ENCODE data around the gene SPOPL. TPM values are rescaled to one million over a fixed set of nuclear protein-coding genes. Genes with fewer than 3 reads are reported as not detected.
A peak's percentile ranks its signal among the peaks of the same experiment; 100 is the strongest.

The SPOPL gene
- 16.4 and 19.4 TPM in 2 replicates for polyA plus RNA-seq
- polyA minus RNA-seq, result 27.5 and 35.2 TPM in 2 replicates

DNA sequence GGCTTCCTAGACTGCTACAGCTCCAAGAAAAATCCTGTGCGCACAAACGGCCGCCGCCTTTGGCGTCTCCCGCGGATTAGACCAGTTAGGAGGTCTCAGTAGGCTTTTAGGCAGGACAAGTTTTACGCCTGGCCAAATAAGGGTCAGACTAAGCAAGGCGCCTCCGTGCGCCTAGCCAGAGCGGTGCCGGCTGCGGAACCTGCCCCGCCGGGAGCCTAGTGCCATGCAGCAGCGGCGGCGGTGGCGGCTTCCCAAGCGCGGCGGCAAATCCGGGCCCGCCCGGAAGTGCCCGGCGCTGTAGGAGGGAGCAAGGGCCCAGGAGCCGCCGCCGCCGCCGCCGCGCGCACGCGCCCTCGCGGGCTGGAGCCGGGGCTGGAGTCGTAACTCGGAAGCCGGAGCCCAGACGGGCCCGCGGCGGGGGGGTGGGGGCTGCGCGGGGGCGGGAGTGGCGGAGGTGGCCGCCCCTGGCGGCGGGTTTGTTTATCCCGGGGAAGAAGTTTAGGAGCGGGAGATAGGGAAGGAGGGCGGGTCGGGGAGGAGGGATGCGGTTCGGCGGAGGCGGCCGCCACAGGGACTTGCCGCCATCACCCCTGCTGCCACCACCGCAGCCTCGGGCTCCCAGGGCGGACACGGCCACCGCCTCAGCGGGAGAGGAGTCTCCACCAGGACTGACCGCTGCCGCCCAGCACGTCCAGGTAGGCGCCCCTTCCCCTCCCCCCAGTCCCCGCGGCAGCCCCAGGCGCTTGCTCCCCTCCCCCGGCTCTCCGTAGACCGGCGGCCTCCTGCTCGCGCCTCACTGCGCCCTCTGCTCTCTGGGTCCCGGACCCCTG lies at the start of gene SPOPL:
Gene SPOPL (plus strand): TSS at position 346 of the 830 bp plus-strand sequence. CDS start 48,447 bp downstream, outside the sequence.
- peak within 1 kb of the TSS; percentile 61 for H2AFZ ChIP-seq (ENCODE audit: low read depth, low read length)
- no peaks in the 10 kb centered on the region for H4K20me1 ChIP-seq (ENCODE audit: insufficient read depth)
- H3K9me3 ChIP-seq (ENCODE audit: low read length), result no peaks in the 10 kb centered on the region
- H3F3A ChIP-seq (ENCODE audit: insufficient read depth, low read length, poor library complexity, severe bottlenecking), result no peaks in the 10 kb centered on the region
- no peaks in the 10 kb centered on the region for H3K27me3 ChIP-seq (ENCODE audit: insufficient read depth, low read depth, low read length)
- H3K79me2 ChIP-seq (replicated peaks; ENCODE audit: insufficient read depth, low read length), result peaks cover 40% of the 10 kb centered on the region
- peak within 1 kb of the TSS; percentile 95 for H3K4me2 ChIP-seq (ENCODE audit: low read length)
- no peaks in the 10 kb centered on the region for H3K36me3 ChIP-seq (ENCODE audit: insufficient read depth, low read length)
- peak within 1 kb of the TSS; percentile 72 for H3K9ac ChIP-seq (ENCODE audit: low read length)
- H3K4me3 ChIP-seq (ENCODE audit: low read length), result peak within 1 kb of the TSS; percentile 88
- TF ChIP-seq EZH2 (IDR thresholded peaks at IDR 0.05; ENCODE audit: borderline replicate concordance, insufficient read depth, low read length, poor library complexity, severe bottlenecking) (no peak), POLR2AphosphoS5 (IDR thresholded peaks at IDR 0.05) (no peak), MXI1 (conservative IDR thresholded peaks at IDR 0.05; ENCODE audit: poor library complexity, severe bottlenecking) (peak; percentile 90), SMC3 (conservative IDR thresholded peaks at IDR 0.05; ENCODE audit: poor library complexity) (peak; percentile 44), RAD21 (conservative IDR thresholded peaks at IDR 0.05) (peak; percentile 42), TAF1 (IDR thresholded peaks at IDR 0.05; ENCODE audit: low read depth) (peak; percentile 36), EP300 (conservative IDR thresholded peaks at IDR 0.05; ENCODE audit: poor library complexity, severe bottlenecking) (peak; percentile 13)
- TF ChIP-seq, protein P1, sequence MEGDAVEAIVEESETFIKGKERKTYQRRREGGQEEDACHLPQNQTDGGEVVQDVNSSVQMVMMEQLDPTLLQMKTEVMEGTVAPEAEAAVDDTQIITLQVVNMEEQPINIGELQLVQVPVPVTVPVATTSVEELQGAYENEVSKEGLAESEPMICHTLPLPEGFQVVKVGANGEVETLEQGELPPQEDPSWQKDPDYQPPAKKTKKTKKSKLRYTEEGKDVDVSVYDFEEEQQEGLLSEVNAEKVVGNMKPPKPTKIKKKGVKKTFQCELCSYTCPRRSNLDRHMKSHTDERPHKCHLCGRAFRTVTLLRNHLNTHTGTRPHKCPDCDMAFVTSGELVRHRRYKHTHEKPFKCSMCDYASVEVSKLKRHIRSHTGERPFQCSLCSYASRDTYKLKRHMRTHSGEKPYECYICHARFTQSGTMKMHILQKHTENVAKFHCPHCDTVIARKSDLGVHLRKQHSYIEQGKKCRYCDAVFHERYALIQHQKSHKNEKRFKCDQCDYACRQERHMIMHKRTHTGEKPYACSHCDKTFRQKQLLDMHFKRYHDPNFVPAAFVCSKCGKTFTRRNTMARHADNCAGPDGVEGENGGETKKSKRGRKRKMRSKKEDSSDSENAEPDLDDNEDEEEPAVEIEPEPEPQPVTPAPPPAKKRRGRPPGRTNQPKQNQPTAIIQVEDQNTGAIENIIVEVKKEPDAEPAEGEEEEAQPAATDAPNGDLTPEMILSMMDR (IDR thresholded peaks at IDR 0.05; ENCODE audit: poor library complexity, severe bottlenecking), result peak; percentile 38
- TF ChIP-seq, protein P2, sequence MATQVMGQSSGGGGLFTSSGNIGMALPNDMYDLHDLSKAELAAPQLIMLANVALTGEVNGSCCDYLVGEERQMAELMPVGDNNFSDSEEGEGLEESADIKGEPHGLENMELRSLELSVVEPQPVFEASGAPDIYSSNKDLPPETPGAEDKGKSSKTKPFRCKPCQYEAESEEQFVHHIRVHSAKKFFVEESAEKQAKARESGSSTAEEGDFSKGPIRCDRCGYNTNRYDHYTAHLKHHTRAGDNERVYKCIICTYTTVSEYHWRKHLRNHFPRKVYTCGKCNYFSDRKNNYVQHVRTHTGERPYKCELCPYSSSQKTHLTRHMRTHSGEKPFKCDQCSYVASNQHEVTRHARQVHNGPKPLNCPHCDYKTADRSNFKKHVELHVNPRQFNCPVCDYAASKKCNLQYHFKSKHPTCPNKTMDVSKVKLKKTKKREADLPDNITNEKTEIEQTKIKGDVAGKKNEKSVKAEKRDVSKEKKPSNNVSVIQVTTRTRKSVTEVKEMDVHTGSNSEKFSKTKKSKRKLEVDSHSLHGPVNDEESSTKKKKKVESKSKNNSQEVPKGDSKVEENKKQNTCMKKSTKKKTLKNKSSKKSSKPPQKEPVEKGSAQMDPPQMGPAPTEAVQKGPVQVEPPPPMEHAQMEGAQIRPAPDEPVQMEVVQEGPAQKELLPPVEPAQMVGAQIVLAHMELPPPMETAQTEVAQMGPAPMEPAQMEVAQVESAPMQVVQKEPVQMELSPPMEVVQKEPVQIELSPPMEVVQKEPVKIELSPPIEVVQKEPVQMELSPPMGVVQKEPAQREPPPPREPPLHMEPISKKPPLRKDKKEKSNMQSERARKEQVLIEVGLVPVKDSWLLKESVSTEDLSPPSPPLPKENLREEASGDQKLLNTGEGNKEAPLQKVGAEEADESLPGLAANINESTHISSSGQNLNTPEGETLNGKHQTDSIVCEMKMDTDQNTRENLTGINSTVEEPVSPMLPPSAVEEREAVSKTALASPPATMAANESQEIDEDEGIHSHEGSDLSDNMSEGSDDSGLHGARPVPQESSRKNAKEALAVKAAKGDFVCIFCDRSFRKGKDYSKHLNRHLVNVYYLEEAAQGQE (IDR thresholded peaks at IDR 0.05; ENCODE audit: borderline replicate concordance), result peak; percentile 42
- H3K9me2 ChIP-seq (ENCODE audit: insufficient read depth, low read length), result no peaks in the 10 kb centered on the region
- peak within 1 kb of the TSS; percentile 39 for H3K27ac ChIP-seq (ENCODE audit: low read length)

DNA sequence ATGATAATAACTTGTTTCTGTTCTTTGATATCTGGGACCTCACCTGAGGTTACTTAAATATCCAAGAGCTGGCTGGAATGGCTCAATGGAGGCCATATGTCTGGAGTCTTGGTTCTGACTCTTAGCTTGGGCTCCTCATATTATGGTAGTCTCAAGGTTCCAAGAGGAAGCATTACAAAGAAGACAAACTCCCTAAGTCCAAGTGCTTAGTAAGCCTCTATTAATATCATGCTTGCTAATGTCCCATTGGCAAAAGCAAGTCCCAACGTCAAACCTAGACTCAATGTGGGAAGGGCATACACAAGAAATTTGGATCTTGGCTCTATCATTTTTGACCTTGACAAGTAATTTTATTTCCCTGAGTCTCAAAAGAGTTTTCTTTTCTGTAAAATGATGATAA lies 49.2 kb upstream of the SPOPL start:
- no peaks in the 10 kb centered on the region for H3K27me3 ChIP-seq (ENCODE audit: insufficient read depth, low read depth, low read length)
- H3K79me2 ChIP-seq (replicated peaks; ENCODE audit: insufficient read depth, low read length), result no peaks in the 10 kb centered on the region
- no peaks in the 10 kb centered on the region for H3F3A ChIP-seq (ENCODE audit: insufficient read depth, low read length, poor library complexity, severe bottlenecking)
- H3K36me3 ChIP-seq (ENCODE audit: insufficient read depth, low read length), result no peaks in the 10 kb centered on the region
- no peak overlapping the region for H2AFZ ChIP-seq (ENCODE audit: low read depth, low read length)
- H3K9me3 ChIP-seq (ENCODE audit: low read length), result no peaks in the 10 kb centered on the region
- TF ChIP-seq, protein P1 (IDR thresholded peaks at IDR 0.05; ENCODE audit: poor library complexity, severe bottlenecking), result no peak
- TF ChIP-seq EP300 (conservative IDR thresholded peaks at IDR 0.05; ENCODE audit: poor library complexity, severe bottlenecking) (no peak), POLR2AphosphoS5 (IDR thresholded peaks at IDR 0.05) (no peak), MXI1 (conservative IDR thresholded peaks at IDR 0.05; ENCODE audit: poor library complexity, severe bottlenecking) (no peak), SMC3 (conservative IDR thresholded peaks at IDR 0.05; ENCODE audit: poor library complexity) (no peak), TAF1 (IDR thresholded peaks at IDR 0.05; ENCODE audit: low read depth) (no peak), RAD21 (conservative IDR thresholded peaks at IDR 0.05) (no peak), EZH2 (IDR thresholded peaks at IDR 0.05; ENCODE audit: borderline replicate concordance, insufficient read depth, low read length, poor library complexity, severe bottlenecking) (no peak)
- TF ChIP-seq, protein P2 (IDR thresholded peaks at IDR 0.05; ENCODE audit: borderline replicate concordance), result no peak
- H4K20me1 ChIP-seq (ENCODE audit: insufficient read depth), result no peaks in the 10 kb centered on the region
- H3K4me3 ChIP-seq (ENCODE audit: low read length), result no peak overlapping the region
- no peaks in the 10 kb centered on the region for H3K9me2 ChIP-seq (ENCODE audit: insufficient read depth, low read length)
- H3K9ac ChIP-seq (ENCODE audit: low read length), result no peak overlapping the region
- H3K27ac ChIP-seq (ENCODE audit: low read length), result no peak overlapping the region
- H3K4me2 ChIP-seq (ENCODE audit: low read length), result no peak overlapping the region
